Tibial artery (tissue), 4 donors: ENCODE measurements around the gene SORBS2.

ENCODE experiments used
- DNase-seq, 2 donors: peaks; one replicate each; pipeline ENCODE4 v3.0.0-alpha.2; 2019
- H3K27ac ChIP-seq, 2 donors: fragments of 200-600 bp; sonication (generic) in 1 of 2; 1 replicate in 1 of 2; 2 replicates in 1 of 2; pipeline ENCODE4 v1.5.1; 2018 to 2019; ENCODE audit warnings: mild to moderate bottlenecking in 1 of 2
- H3K27me3 ChIP-seq, 2 donors: fragments of 200-600 bp; sonication (generic) in 1 of 2; one replicate each; pipeline versions ENCODE4 v1.5.1 to v1.6.0; 2016 to 2019
- H3K36me3 ChIP-seq, 3 donors: fragments of 200-600 bp; sonication (generic) in 2 of 3; one replicate each; pipeline ENCODE4 v1.5.1; 2016 to 2019; ENCODE audit warnings: mild to moderate bottlenecking in 2 of 3
- H3K4me1 ChIP-seq, 4 donors: fragments of 200-600 bp; sonication (generic) in 2 of 4; 1 replicate in 3 of 4; 2 replicates in 1 of 4; pipeline ENCODE4 v1.5.1; 2016 to 2019
- H3K4me3 ChIP-seq, 2 donors: fragments of 200-600 bp; sonication (generic) in 1 of 2; 1 replicate in 1 of 2; 2 replicates in 1 of 2; pipeline ENCODE4 v1.5.1; 2018 to 2019; ENCODE audit warnings: mild to moderate bottlenecking in 2 of 2
- H3K9me3 ChIP-seq, 3 donors: fragments of 200-600 bp; sonication (generic) in 1 of 3; one replicate each; pipeline ENCODE4 v1.5.1; 2016 to 2019
- CTCF ChIP-seq, 2 experiments: fragments of 200-600 bp in 1 of 2; fragments of 450-650 bp in 1 of 2; IDR thresholded peaks; one replicate each; pipeline ENCODE4 v1.5.1; 2017 to 2019; ENCODE audit warnings: antibody characterized with exemption in 2 of 2, mild to moderate bottlenecking in 1 of 2, moderate library complexity in 1 of 2
- intact Hi-C: fragments of 100-400 bp; cut with DNase I; formaldehyde crosslinking; loops from one replicate; pipeline ENCODE4 v1.15.0; 2023; ENCODE audit warnings: low total_unique reads

The SORBS2 gene

GRCh38 chr4:185695743-185696142, 116.3 kb downstream of the SORBS2 start:
- Histone ChIP-seq H3K4me1 (peaks cover 0 to 96% (median 15%) of the 10 kb centered on the region in 4 donors), H3K27me3 (no peaks in the 10 kb centered on the region), H3K27ac (peak overlapping the region; percentile 86 to 88), H3K9me3 (no peaks in the 10 kb centered on the region), H3K4me3 (no peak overlapping the region), H3K36me3 (no peaks in the 10 kb centered on the region)
- intact Hi-C loops, result no loop called here
- no peak for DNase-seq
- TF ChIP-seq CTCF (IDR thresholded peaks at IDR 0.05), result no peak

GRCh38 chr4:185693548-185694215, 118.3 kb downstream of the SORBS2 start:
- H3K4me3 ChIP-seq, result peak overlapping the region in 1 of 2 donors; percentile 12
- H3K4me1 ChIP-seq, result peaks cover 0 to 76% (median 12%) of the 10 kb centered on the region in 4 donors
- DNase-seq, result no peak
- H3K27ac ChIP-seq, result peak overlapping the region; percentile 86 to 88
- no peaks in the 10 kb centered on the region for H3K27me3 ChIP-seq
- no peaks in the 10 kb centered on the region for H3K36me3 ChIP-seq
- intact Hi-C loops, result no loop called here
- no peak for TF ChIP-seq CTCF (IDR thresholded peaks at IDR 0.05)
- no peaks in the 10 kb centered on the region for H3K9me3 ChIP-seq

GRCh38 chr4:185689407-185689806, 122.6 kb downstream of the SORBS2 start:
- H3K27me3 ChIP-seq, result no peaks in the 10 kb centered on the region
- TF ChIP-seq CTCF (IDR thresholded peaks at IDR 0.05), result no peak
- intact Hi-C loops, result no loop called here
- H3K4me3 ChIP-seq, result no peak overlapping the region
- DNase-seq, result no peak
- no peaks in the 10 kb centered on the region for H3K9me3 ChIP-seq
- no peaks in the 10 kb centered on the region for H3K36me3 ChIP-seq
- peak overlapping the region; percentile 86 to 88 for H3K27ac ChIP-seq
- peaks cover 0 to 68% (median 21%) of the 10 kb centered on the region in 4 donors for H3K4me1 ChIP-seq

GRCh38 chr4:185685804-185686203, 126.2 kb downstream of the SORBS2 start:
- Histone ChIP-seq H3K4me1 (peaks cover 0 to 61% (median 16%) of the 10 kb centered on the region in 4 donors), H3K27me3 (no peaks in the 10 kb centered on the region), H3K27ac (peak overlapping the region; percentile 63 to 86), H3K4me3 (no peak overlapping the region), H3K9me3 (no peaks in the 10 kb centered on the region), H3K36me3 (no peaks in the 10 kb centered on the region)
- intact Hi-C loops, result no loop called here
- DNase-seq, result no peak
- TF ChIP-seq CTCF (IDR thresholded peaks at IDR 0.05), result no peak

GRCh38 chr4:185683896-185684295, 128.1 kb downstream of the SORBS2 start:
- H3K4me3 ChIP-seq, result no peak overlapping the region
- TF ChIP-seq CTCF (IDR thresholded peaks at IDR 0.05), result no peak
- no peaks in the 10 kb centered on the region for H3K27me3 ChIP-seq
- H3K4me1 ChIP-seq, result peaks cover 0 to 77% (median 16%) of the 10 kb centered on the region in 4 donors
- H3K9me3 ChIP-seq, result no peaks in the 10 kb centered on the region
- intact Hi-C loops, result no loop called here
- no peak for DNase-seq
- no peaks in the 10 kb centered on the region for H3K36me3 ChIP-seq
- H3K27ac ChIP-seq, result peak overlapping the region; percentile 24 to 86
